ENCODE measurements around the gene NFS1. TPM values are rescaled to one million over a fixed set of nuclear protein-coding genes. Genes with fewer than 3 reads are reported as not detected.

The NFS1 gene
- polyA plus RNA-seq, 1 of the 3 experiments (the other 2 are of a cell fraction): 75.6 TPM

DNA sequence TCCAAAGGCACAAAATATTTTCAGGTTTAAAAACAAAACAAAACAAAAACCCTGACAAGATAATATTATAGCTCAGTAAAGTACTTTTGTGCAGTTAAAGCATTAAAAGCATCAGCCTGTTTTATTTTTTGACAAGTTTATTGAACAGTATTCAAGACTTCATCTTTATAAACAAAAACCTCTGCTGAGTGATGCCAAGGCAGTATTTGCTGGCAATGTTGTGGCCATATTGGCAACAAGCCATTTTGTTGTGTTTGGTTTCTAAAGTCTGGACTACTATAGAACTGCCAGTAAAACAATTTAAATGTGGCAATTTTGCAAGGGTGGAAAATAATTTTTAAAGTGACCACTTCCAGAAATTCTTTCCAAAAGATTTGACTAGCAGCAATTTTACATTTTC is 50.3 kb downstream of the NFS1 start:
- H2AFZ ChIP-seq (ENCODE audit: low read depth): no peak overlapping the region
- H3F3A ChIP-seq (replicated peaks; ENCODE audit: insufficient read depth): peaks cover 16% of the 10 kb centered on the region
- no peak overlapping the region for H3K9ac ChIP-seq
- no peak overlapping the region for H3K4me3 ChIP-seq (ENCODE audit: low read depth in 2 of 2, low read length in 1 of 2)
- ChIA-PET POLR2A (interaction anchor here (0.6 kb wide), 1 partner anchor 209 kb away, joined by 3 read pairs; no protein-coding TSS in a partner anchor), CTCF (interaction anchor here (0.8 to 1.5 kb wide), 3 partner anchors 16 to 29 kb away, joined by 3 to 5 read pairs (median 4); partner anchors contain the start of genes CPNE1 and RBM12)
- peaks cover 38 to 46% of the 10 kb centered on the region in 2 experiments for H3K36me3 ChIP-seq (replicated peaks in 1 of 2; ENCODE audit: control insufficient read depth in 1 of 2, insufficient read depth in 2 of 2, low read length in 1 of 2)
- H3K9me2 ChIP-seq: no peaks in the 10 kb centered on the region
- no peak for TF ChIP-seq MAX (IDR thresholded peaks at IDR 0.05; ENCODE audit: low read depth)
- peak; percentile 8; the same call in 1 of the 2 replicates for TF ChIP-seq NFIC (IDR thresholded peaks at IDR 0.05; ENCODE audit: borderline replicate concordance)
- no peak overlapping the region for H3K27ac ChIP-seq (ENCODE audit: low read depth in 2 of 2, low read length in 1 of 2)
- no peak for DNase-seq
- H3K9me3 ChIP-seq: no peaks in the 10 kb centered on the region
- no peak overlapping the region for H3K4me2 ChIP-seq
- peaks cover 3% of the 10 kb centered on the region in 2 experiments; a peak in 2 of 4 replicates for H3K4me1 ChIP-seq (ENCODE audit: control insufficient read depth in 1 of 2, insufficient read depth in 2 of 2, low read depth in 1 of 2, low read length in 1 of 2)
- peaks cover 98% of the 10 kb centered on the region for H4K20me1 ChIP-seq (ENCODE audit: insufficient read depth)
- peaks cover 100% of the 10 kb centered on the region for H3K79me2 ChIP-seq (ENCODE audit: insufficient read depth)
- no peaks in the 10 kb centered on the region for H3K27me3 ChIP-seq (ENCODE audit: insufficient read depth)

GRCh38 chr20:35644806-35645205 is 54.3 kb downstream of the NFS1 start:
- 93% methylated on average over 2 of the region's 2 CpGs for WGBS (ENCODE audit: low lambda C conversion rate)
- H3F3A ChIP-seq (replicated peaks; ENCODE audit: insufficient read depth): peaks cover 7% of the 10 kb centered on the region
- ChIA-PET CTCF (interaction anchor here (1.0 kb wide), 1 partner anchor 28 kb away, joined by 4 read pairs; no protein-coding TSS in a partner anchor), POLR2A (no interaction called here)
- H3K9ac ChIP-seq: no peak overlapping the region
- TF ChIP-seq TEAD4 (IDR thresholded peaks at IDR 0.05; ENCODE audit: borderline replicate concordance, insufficient read depth) (no peak), EP300 (IDR thresholded peaks at IDR 0.05; ENCODE audit: borderline replicate concordance in 1 of 2, low read depth in 1 of 2, low read length in 1 of 2) (no peak), RFX5 (IDR thresholded peaks at IDR 0.05; ENCODE audit: low read length) (no peak), JUND (IDR thresholded peaks at IDR 0.05) (no peak), ELF1 (IDR thresholded peaks at IDR 0.05) (no peak), CHD2 (IDR thresholded peaks at IDR 0.05; ENCODE audit: low read length, partially characterized antibody) (no peak), RCOR1 (IDR thresholded peaks at IDR 0.05; ENCODE audit: low read length) (no peak), TAF1 (IDR thresholded peaks at IDR 0.05; ENCODE audit: borderline replicate concordance, low read depth, low read length) (no peak), MXI1 (IDR thresholded peaks at IDR 0.05; ENCODE audit: low read depth, low read length) (no peak), FOXM1 (IDR thresholded peaks at IDR 0.05; ENCODE audit: low read depth) (no peak), SMC3 (IDR thresholded peaks at IDR 0.05; ENCODE audit: low read depth, low read length) (no peak)
- DNase-seq: no peak
- H3K36me3 ChIP-seq (replicated peaks in 1 of 2; ENCODE audit: control insufficient read depth in 1 of 2, insufficient read depth in 2 of 2, low read length in 1 of 2): peaks cover 10 to 12% of the 10 kb centered on the region in 2 experiments
- H3K9me2 ChIP-seq: no peaks in the 10 kb centered on the region
- no peaks in the 10 kb centered on the region for H3K27me3 ChIP-seq (ENCODE audit: insufficient read depth)
- peaks cover 0 to 2% of the 10 kb centered on the region in 2 experiments; a peak in 1 of 4 replicates for H3K4me1 ChIP-seq (ENCODE audit: control insufficient read depth in 1 of 2, insufficient read depth in 2 of 2, low read depth in 1 of 2, low read length in 1 of 2)
- H3K79me2 ChIP-seq (ENCODE audit: insufficient read depth): peaks cover 100% of the 10 kb centered on the region
- H3K9me3 ChIP-seq: no peaks in the 10 kb centered on the region
- no peak overlapping the region for H2AFZ ChIP-seq (ENCODE audit: low read depth)
- no peak overlapping the region for H3K4me2 ChIP-seq
- H3K27ac ChIP-seq (ENCODE audit: low read depth in 2 of 2, low read length in 1 of 2): no peak overlapping the region
- H3K4me3 ChIP-seq (ENCODE audit: low read depth in 2 of 2, low read length in 1 of 2): no peak overlapping the region
- peaks cover 98% of the 10 kb centered on the region for H4K20me1 ChIP-seq (ENCODE audit: insufficient read depth)

- H3K36me3 ChIP-seq (replicated peaks in 1 of 2; ENCODE audit: control insufficient read depth in 1 of 2, insufficient read depth in 2 of 2, low read length in 1 of 2): peaks cover 5 to 10% of the 10 kb centered on the region in 2 experiments
- ChIA-PET POLR2A (no interaction called here), CTCF (interaction anchor here (2.5 kb wide), 1 partner anchor 23 kb away, joined by 9 read pairs; no protein-coding TSS in a partner anchor)
- 97% methylated on average over 7 of the region's 7 CpGs for WGBS (ENCODE audit: low lambda C conversion rate)
- H3K9ac ChIP-seq: no peak overlapping the region
- H3K79me2 ChIP-seq (ENCODE audit: insufficient read depth): peaks cover 100% of the 10 kb centered on the region
- H3K27ac ChIP-seq (ENCODE audit: low read depth in 2 of 2, low read length in 1 of 2): no peak overlapping the region
- H3K9me3 ChIP-seq: no peaks in the 10 kb centered on the region
- H3F3A ChIP-seq (replicated peaks; ENCODE audit: insufficient read depth): peaks cover 3% of the 10 kb centered on the region
- no peaks in the 10 kb centered on the region for H3K27me3 ChIP-seq (ENCODE audit: insufficient read depth)
- no peak overlapping the region for H3K4me2 ChIP-seq
- peaks cover 98% of the 10 kb centered on the region for H4K20me1 ChIP-seq (ENCODE audit: insufficient read depth)
- H3K4me3 ChIP-seq (ENCODE audit: low read depth in 2 of 2, low read length in 1 of 2): no peak overlapping the region
- DNase-seq: no peak
- H3K9me2 ChIP-seq: no peaks in the 10 kb centered on the region
- no peak overlapping the region for H2AFZ ChIP-seq (ENCODE audit: low read depth)
- no peaks in the 10 kb centered on the region for H3K4me1 ChIP-seq (ENCODE audit: control insufficient read depth in 1 of 2, insufficient read depth in 2 of 2, low read depth in 1 of 2, low read length in 1 of 2)
- TF ChIP-seq, protein P1, sequence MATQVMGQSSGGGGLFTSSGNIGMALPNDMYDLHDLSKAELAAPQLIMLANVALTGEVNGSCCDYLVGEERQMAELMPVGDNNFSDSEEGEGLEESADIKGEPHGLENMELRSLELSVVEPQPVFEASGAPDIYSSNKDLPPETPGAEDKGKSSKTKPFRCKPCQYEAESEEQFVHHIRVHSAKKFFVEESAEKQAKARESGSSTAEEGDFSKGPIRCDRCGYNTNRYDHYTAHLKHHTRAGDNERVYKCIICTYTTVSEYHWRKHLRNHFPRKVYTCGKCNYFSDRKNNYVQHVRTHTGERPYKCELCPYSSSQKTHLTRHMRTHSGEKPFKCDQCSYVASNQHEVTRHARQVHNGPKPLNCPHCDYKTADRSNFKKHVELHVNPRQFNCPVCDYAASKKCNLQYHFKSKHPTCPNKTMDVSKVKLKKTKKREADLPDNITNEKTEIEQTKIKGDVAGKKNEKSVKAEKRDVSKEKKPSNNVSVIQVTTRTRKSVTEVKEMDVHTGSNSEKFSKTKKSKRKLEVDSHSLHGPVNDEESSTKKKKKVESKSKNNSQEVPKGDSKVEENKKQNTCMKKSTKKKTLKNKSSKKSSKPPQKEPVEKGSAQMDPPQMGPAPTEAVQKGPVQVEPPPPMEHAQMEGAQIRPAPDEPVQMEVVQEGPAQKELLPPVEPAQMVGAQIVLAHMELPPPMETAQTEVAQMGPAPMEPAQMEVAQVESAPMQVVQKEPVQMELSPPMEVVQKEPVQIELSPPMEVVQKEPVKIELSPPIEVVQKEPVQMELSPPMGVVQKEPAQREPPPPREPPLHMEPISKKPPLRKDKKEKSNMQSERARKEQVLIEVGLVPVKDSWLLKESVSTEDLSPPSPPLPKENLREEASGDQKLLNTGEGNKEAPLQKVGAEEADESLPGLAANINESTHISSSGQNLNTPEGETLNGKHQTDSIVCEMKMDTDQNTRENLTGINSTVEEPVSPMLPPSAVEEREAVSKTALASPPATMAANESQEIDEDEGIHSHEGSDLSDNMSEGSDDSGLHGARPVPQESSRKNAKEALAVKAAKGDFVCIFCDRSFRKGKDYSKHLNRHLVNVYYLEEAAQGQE (IDR thresholded peaks at IDR 0.05; ENCODE audit: low read depth, low read length): no peak
- TF ChIP-seq SIN3A (IDR thresholded peaks at IDR 0.05; ENCODE audit: borderline replicate concordance, low read depth, low read length) (no peak), FOXM1 (IDR thresholded peaks at IDR 0.05; ENCODE audit: low read depth) (no peak), PBX3 (IDR thresholded peaks at IDR 0.05) (no peak), EZH2phosphoT487 (IDR thresholded peaks at IDR 0.05; ENCODE audit: borderline replicate concordance, low read depth) (no peak), FOSL2 (IDR thresholded peaks at IDR 0.05; ENCODE audit: borderline replicate concordance, low read depth) (no peak), MAX (IDR thresholded peaks at IDR 0.05; ENCODE audit: low read depth) (no peak), NFIC (IDR thresholded peaks at IDR 0.05; ENCODE audit: borderline replicate concordance) (no peak)
These were observed 56.1 kb downstream of the NFS1 start for GRCh38 chr20:35643045-35643444.
